SU-DHL-6 (cell line): ENCODE data around the gene RGS8.
A peak's percentile ranks its signal among the peaks of the same experiment; 100 is the strongest.

Source experiments
- H2AFZ ChIP-seq: fragments of 200-600 bp; sonication (generic); 2 replicates; pipeline ENCODE4 v1.6.1; 2014; ENCODE audit warnings: low read depth, mild to moderate bottlenecking, moderate library complexity, mixed read lengths, antibody characterized with exemption, low read length; ENCODE audit not compliant: severe bottlenecking
- H3F3A ChIP-seq: fragments of 200-600 bp; shearing (Covaris generic); 2 replicates; pipeline ENCODE4 v1.6.0; 2016; ENCODE audit warnings: antibody characterized with exemption, mild to moderate bottlenecking; ENCODE audit not compliant: insufficient read depth
- H3K27ac ChIP-seq: fragments of 200-600 bp; sonication (generic); 2 replicates; pipeline ENCODE4 v1.5.1; 2016; ENCODE audit warnings: low read depth, mild to moderate bottlenecking, low read length, moderate library complexity, mixed read lengths
- H3K27me3 ChIP-seq: fragments of 200-600 bp; sonication (generic), shearing (Covaris generic); 2 replicates; pipeline ENCODE4 v1.6.0; 2014; ENCODE audit warnings: mild to moderate bottlenecking, low read length
- H3K36me3 ChIP-seq: fragments of 200-600 bp; sonication (generic); 2 replicates; pipeline ENCODE4 v1.6.1; 2014; ENCODE audit warnings: mild to moderate bottlenecking, low read length, mixed read lengths
- H3K4me2 ChIP-seq: fragments of 300-600, 200-600 bp; shearing (Covaris generic), sonication (generic); 2 replicates; pipeline ENCODE4 v1.6.0; 2014; ENCODE audit warnings: low read length, low read depth, mild to moderate bottlenecking; ENCODE audit not compliant: poor library complexity, severe bottlenecking
- H3K4me3 ChIP-seq: fragments of 200-600 bp; sonication (generic); 2 replicates; pipeline ENCODE4 v1.5.1; 2014; ENCODE audit warnings: antibody characterized with exemption, low read length, mild to moderate bottlenecking, mixed read lengths; ENCODE audit not compliant: insufficient read depth, poor library complexity, severe bottlenecking
- H3K79me2 ChIP-seq: fragments of 200-600 bp; sonication (generic); 2 replicates; pipeline ENCODE4 v1.6.1; 2014; ENCODE audit warnings: mild to moderate bottlenecking, low read length, moderate library complexity; ENCODE audit not compliant: insufficient read depth
- H3K9ac ChIP-seq: fragments of 200-600 bp; sonication (generic); 2 replicates; pipeline ENCODE4 v1.7.0; 2014; ENCODE audit warnings: mild to moderate bottlenecking, low read length
- H3K9me2 ChIP-seq: fragments of 200-600 bp; sonication (generic); replicated peaks from 2 replicates; pipeline ENCODE4 v1.6.1; 2014; ENCODE audit warnings: low read length; ENCODE audit not compliant: insufficient read depth
- H3K9me3 ChIP-seq: fragments of 200-600 bp; sonication (generic); 2 replicates; pipeline ENCODE4 v1.6.1; 2014; ENCODE audit warnings: low read length, mixed read lengths; ENCODE audit not compliant: insufficient read depth
- H4K20me1 ChIP-seq: fragments of 200-600 bp; sonication (generic); 2 replicates; pipeline ENCODE4 v1.6.1; 2014; ENCODE audit warnings: low read depth, mild to moderate bottlenecking, antibody characterized with exemption, low read length, moderate library complexity, mixed read lengths
- CTCF ChIP-seq: fragments of 200-600 bp; sonication (generic); IDR thresholded peaks from one replicate; pipeline ENCODE4 v1.5.1; 2017; ENCODE audit warnings: antibody characterized with exemption, mild to moderate bottlenecking, low read length, moderate library complexity; ENCODE audit not compliant: insufficient read depth, poor library complexity, severe bottlenecking
- EZH2phosphoT487 ChIP-seq: fragments of 200-600 bp; sonication (generic), shearing (Covaris generic); conservative IDR thresholded peaks from 2 replicates; pipeline ENCODE4 v1.6.1; 2018; ENCODE audit warnings: mild to moderate bottlenecking, antibody characterized with exemption, low read length, moderate library complexity, mixed read lengths

The RGS8 gene

GRCh38 chr1:182652933-182653332 lies 31.5 kb downstream of the RGS8 start:
- Histone ChIP-seq H2AFZ (no peak overlapping the region), H3K27me3 (no peaks in the 10 kb centered on the region), H3K9me3 (no peaks in the 10 kb centered on the region), H3K9ac (no peak overlapping the region), H3K4me2 (no peak overlapping the region), H3K79me2 (no peaks in the 10 kb centered on the region), H3K27ac (no peak overlapping the region), H3K36me3 (no peaks in the 10 kb centered on the region), H4K20me1 (no peaks in the 10 kb centered on the region), H3K9me2 (no peaks in the 10 kb centered on the region), H3F3A (peaks cover 5% of the 10 kb centered on the region), H3K4me3 (no peak overlapping the region)
- TF ChIP-seq EZH2phosphoT487 (no peak), CTCF (no peak)

GRCh38 chr1:182651339-182651724 lies 33.1 kb downstream of the RGS8 start:
- no peak for TF ChIP-seq CTCF
- TF ChIP-seq EZH2phosphoT487, result no peak
- H3F3A ChIP-seq, result peaks cover 10% of the 10 kb centered on the region
- H4K20me1 ChIP-seq, result no peaks in the 10 kb centered on the region
- H2AFZ ChIP-seq, result peak overlapping the region; percentile 1
- H3K79me2 ChIP-seq, result no peaks in the 10 kb centered on the region
- H3K9me2 ChIP-seq, result no peaks in the 10 kb centered on the region
- no peaks in the 10 kb centered on the region for H3K27me3 ChIP-seq
- peak overlapping the region; percentile 76 for H3K4me2 ChIP-seq
- H3K4me3 ChIP-seq, result no peak overlapping the region
- 0 out of 2 replicates have a peak overlapping the region, but pooled peaks have one; percentile 5 for H3K9ac ChIP-seq
- H3K27ac ChIP-seq, result peak overlapping the region; percentile 27; the same call in 1 of the 2 replicates
- H3K9me3 ChIP-seq, result no peaks in the 10 kb centered on the region
- H3K36me3 ChIP-seq, result no peaks in the 10 kb centered on the region

GRCh38 chr1:182650678-182651338 lies 33.6 kb downstream of the RGS8 start:
- no peaks in the 10 kb centered on the region for H3K79me2 ChIP-seq
- no peak overlapping the region for H3K9ac ChIP-seq
- H3K4me3 ChIP-seq, result no peak overlapping the region
- H3K27ac ChIP-seq, result peak overlapping the region; percentile 27; the same call in 1 of the 2 replicates
- H3K36me3 ChIP-seq, result no peaks in the 10 kb centered on the region
- H2AFZ ChIP-seq, result no peak overlapping the region
- H3K9me2 ChIP-seq, result no peaks in the 10 kb centered on the region
- H3F3A ChIP-seq, result peaks cover 10% of the 10 kb centered on the region
- no peaks in the 10 kb centered on the region for H3K9me3 ChIP-seq
- TF ChIP-seq CTCF (no peak), EZH2phosphoT487 (no peak)
- H3K4me2 ChIP-seq, result peak overlapping the region; percentile 76
- H3K27me3 ChIP-seq, result no peaks in the 10 kb centered on the region
- no peaks in the 10 kb centered on the region for H4K20me1 ChIP-seq
